WI38 (cell line): Measurements from ENCODE around the gene LXN.

Experiments
- H3K4me3 ChIP-seq: 2 replicates; pipeline ENCODE4 v1.5.1; 2011; ENCODE audit warnings: low read depth, mild to moderate bottlenecking, control low read depth, low read length
- TF ChIP-seq, protein P1 (sequence below): IDR thresholded peaks from 2 replicates; pipeline ENCODE4 v1.5.1; 2012; ENCODE audit warnings: low read depth, mild to moderate bottlenecking, control low read depth, low read length

Gene LXN

DNA sequence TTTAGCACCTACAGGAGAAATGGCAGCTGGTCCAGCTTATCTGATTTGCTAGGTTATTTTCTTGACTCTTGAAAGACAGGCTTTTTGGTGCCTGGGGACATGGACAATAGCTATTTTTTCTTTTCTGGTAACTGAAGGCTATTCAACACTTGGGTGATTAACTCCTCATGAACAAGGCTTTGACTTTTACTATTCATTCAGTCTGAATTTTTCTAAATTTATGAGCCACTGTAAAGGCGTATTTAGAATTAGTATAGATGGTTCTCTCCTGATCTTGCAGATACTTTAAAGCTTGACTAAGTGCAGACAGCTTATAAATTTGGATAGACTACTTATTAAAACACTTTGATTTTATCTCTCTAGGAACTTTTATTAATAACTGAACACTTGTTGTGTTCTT lies 46.6 kb downstream of the LXN start:
- TF ChIP-seq, protein P1, sequence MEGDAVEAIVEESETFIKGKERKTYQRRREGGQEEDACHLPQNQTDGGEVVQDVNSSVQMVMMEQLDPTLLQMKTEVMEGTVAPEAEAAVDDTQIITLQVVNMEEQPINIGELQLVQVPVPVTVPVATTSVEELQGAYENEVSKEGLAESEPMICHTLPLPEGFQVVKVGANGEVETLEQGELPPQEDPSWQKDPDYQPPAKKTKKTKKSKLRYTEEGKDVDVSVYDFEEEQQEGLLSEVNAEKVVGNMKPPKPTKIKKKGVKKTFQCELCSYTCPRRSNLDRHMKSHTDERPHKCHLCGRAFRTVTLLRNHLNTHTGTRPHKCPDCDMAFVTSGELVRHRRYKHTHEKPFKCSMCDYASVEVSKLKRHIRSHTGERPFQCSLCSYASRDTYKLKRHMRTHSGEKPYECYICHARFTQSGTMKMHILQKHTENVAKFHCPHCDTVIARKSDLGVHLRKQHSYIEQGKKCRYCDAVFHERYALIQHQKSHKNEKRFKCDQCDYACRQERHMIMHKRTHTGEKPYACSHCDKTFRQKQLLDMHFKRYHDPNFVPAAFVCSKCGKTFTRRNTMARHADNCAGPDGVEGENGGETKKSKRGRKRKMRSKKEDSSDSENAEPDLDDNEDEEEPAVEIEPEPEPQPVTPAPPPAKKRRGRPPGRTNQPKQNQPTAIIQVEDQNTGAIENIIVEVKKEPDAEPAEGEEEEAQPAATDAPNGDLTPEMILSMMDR = no peak
- no peak overlapping the region for H3K4me3 ChIP-seq

DNA sequence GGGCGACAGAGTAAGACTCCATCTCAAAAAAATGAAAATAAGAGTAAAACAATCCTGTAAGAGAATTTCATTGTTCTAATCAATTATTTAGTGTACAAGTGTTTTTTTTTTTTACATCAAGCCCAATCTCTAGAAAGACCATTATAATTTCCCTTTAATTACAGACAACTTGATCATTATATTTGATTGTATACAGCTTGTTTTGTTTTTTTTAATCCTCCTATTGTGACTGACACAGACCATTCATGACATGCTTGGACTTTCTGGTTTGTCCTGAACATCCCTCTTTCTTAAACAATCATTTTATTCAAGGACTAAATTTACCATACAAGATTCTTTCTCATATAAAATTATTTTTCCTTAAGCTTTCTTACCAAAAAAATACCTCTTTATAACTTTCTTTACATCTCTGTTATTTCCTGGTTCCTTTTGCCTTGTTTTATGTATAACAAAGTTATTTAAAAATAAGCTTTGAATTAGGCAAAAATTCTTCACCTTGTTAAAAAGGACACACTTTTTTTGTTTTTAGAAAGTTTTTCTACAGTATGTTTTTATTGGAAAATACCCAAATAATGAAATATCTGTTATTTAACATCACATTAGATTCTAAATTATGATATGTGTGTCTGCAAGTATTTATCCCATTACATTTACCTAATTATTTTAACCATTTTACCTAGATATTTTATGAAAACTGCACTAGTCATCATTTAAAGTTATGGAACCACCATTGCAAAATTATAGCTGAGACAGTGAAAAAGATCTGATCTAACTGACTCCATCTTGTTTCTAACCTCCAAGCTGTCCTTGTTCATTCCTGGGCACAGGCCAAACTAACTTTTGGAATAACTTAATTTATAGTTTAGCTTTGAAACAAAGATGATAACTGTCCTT lies 54.2 kb downstream of the LXN start:
- H3K4me3 ChIP-seq = no peak overlapping the region
- TF ChIP-seq, protein P1 = no peak
